Gastrocnemius medialis (tissue), 4 donors: ENCODE measurements around the gene ZNF654.

Experiments
- POLR2A ChIP-seq, 2 donors: fragments of 450-650 bp; IDR thresholded peaks; one replicate each; pipeline ENCODE4 v1.6.1; 2017; ENCODE audit warnings: antibody characterized with exemption in 2 of 2, mild to moderate bottlenecking in 2 of 2, moderate library complexity in 2 of 2
- TF ChIP-seq, protein P1 (sequence below), 5 experiments: fragments of 450-650 bp in 3 of 5; fragments of 200-600 bp in 2 of 5; sonication (generic) in 2 of 5; IDR thresholded peaks in 4 of 5; conservative IDR thresholded peaks in 1 of 5; 1 replicate in 4 of 5; 2 replicates in 1 of 5; pipeline ENCODE4 v1.5.1; 2016 to 2019; ENCODE audit warnings: antibody characterized with exemption in 5 of 5, mild to moderate bottlenecking in 3 of 5, moderate library complexity in 3 of 5

DNA sequence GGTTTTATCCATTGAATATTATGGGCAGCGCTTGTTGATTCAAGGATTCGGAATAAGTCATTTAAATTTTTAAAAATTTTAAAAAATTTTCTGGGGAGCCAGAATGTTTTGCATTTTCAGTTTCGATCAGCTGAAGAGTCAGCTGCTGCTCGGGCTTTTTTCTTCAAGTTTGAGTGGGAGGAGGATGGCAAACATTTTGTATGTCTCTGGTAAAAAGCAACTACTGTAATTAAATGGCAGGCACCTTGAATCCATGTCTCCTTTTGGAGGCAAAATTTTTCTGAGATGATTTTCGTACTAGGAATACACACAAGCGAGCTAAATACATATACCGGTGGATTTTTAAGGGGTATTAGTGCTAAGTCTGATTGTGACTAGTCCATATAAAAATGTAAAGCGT is 91.3 kb downstream of the ZNF654 start:
- no peak for TF ChIP-seq POLR2A (IDR thresholded peaks at IDR 0.05)
- TF ChIP-seq, protein P1, sequence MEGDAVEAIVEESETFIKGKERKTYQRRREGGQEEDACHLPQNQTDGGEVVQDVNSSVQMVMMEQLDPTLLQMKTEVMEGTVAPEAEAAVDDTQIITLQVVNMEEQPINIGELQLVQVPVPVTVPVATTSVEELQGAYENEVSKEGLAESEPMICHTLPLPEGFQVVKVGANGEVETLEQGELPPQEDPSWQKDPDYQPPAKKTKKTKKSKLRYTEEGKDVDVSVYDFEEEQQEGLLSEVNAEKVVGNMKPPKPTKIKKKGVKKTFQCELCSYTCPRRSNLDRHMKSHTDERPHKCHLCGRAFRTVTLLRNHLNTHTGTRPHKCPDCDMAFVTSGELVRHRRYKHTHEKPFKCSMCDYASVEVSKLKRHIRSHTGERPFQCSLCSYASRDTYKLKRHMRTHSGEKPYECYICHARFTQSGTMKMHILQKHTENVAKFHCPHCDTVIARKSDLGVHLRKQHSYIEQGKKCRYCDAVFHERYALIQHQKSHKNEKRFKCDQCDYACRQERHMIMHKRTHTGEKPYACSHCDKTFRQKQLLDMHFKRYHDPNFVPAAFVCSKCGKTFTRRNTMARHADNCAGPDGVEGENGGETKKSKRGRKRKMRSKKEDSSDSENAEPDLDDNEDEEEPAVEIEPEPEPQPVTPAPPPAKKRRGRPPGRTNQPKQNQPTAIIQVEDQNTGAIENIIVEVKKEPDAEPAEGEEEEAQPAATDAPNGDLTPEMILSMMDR (IDR thresholded peaks at IDR 0.05 in 4 of 5, conservative IDR thresholded peaks at IDR 0.05 in 1 of 5) = no peak
